ENCODE results near the gene PREX1.

Gene PREX1

GRCh38 chr20:48672324-48672723 is 155.5 kb downstream of the PREX1 start (continued):
- TF ChIP-seq CREB5 (CRISPR knock-in tag; IDR thresholded peaks at IDR 0.05; ENCODE audit: low read depth) (no peak), ARNTL (CRISPR knock-in tag; IDR thresholded peaks at IDR 0.05; ENCODE audit: borderline replicate concordance, low read depth) (no peak), TCF4 (CRISPR knock-in tag; IDR thresholded peaks at IDR 0.05; ENCODE audit: borderline replicate concordance) (no peak), PPARA (CRISPR knock-in tag; IDR thresholded peaks at IDR 0.05; ENCODE audit: borderline replicate concordance) (no peak), ISL1 (CRISPR knock-in tag; IDR thresholded peaks at IDR 0.05) (no peak)

DNA sequence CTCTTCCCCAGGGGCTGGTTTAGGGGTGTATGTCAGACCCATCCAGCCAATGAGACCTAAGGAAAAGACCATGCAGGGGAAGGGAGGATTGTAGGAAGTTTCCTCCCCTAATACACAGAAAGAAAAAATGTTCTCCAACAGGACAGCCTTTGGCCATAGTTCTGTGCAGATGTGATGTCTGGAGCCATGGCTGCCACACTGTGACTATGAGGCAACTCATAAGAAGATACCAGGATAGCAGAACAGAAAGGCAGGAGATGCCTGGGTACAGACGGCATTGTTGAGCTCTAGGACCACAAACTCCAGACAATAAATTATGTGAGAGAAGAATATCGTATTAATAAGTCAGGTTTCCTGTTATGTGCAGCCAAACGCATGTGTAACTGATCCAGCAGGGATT is 156.7 kb downstream of the PREX1 start:
- TF ChIP-seq ZC3H10 (CRISPR knock-in tag; IDR thresholded peaks at IDR 0.05) (no peak), CSDC2 (CRISPR knock-in tag; IDR thresholded peaks at IDR 0.05) (no peak), OSR1 (CRISPR knock-in tag; IDR thresholded peaks at IDR 0.05) (no peak), TCF4 (CRISPR knock-in tag; IDR thresholded peaks at IDR 0.05; ENCODE audit: borderline replicate concordance) (no peak), ZNF8 (CRISPR knock-in tag; IDR thresholded peaks at IDR 0.05) (no peak), GLIS3 (CRISPR knock-in tag; IDR thresholded peaks at IDR 0.05) (no peak), TSHZ2 (CRISPR knock-in tag; IDR thresholded peaks at IDR 0.05) (no peak), SNAI2 (CRISPR knock-in tag; IDR thresholded peaks at IDR 0.05) (no peak)
- TF ChIP-seq, protein P1, sequence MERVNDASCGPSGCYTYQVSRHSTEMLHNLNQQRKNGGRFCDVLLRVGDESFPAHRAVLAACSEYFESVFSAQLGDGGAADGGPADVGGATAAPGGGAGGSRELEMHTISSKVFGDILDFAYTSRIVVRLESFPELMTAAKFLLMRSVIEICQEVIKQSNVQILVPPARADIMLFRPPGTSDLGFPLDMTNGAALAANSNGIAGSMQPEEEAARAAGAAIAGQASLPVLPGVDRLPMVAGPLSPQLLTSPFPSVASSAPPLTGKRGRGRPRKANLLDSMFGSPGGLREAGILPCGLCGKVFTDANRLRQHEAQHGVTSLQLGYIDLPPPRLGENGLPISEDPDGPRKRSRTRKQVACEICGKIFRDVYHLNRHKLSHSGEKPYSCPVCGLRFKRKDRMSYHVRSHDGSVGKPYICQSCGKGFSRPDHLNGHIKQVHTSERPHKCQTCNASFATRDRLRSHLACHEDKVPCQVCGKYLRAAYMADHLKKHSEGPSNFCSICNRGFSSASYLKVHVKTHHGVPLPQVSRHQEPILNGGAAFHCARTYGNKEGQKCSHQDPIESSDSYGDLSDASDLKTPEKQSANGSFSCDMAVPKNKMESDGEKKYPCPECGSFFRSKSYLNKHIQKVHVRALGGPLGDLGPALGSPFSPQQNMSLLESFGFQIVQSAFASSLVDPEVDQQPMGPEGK (CRISPR knock-in tag; IDR thresholded peaks at IDR 0.05; ENCODE audit: borderline replicate concordance) = no peak
- no peak for ATAC-seq

- no peak; the same call in 2 of the 3 replicates for ATAC-seq
- TF ChIP-seq PPARA (CRISPR knock-in tag; IDR thresholded peaks at IDR 0.05; ENCODE audit: borderline replicate concordance) = no peak
- TF ChIP-seq OSR1 (CRISPR knock-in tag; IDR thresholded peaks at IDR 0.05) = no peak
- no peak for TF ChIP-seq ZFP30 (CRISPR knock-in tag; IDR thresholded peaks at IDR 0.05)
- no peak for TF ChIP-seq CREB5 (CRISPR knock-in tag; IDR thresholded peaks at IDR 0.05; ENCODE audit: low read depth)
- TF ChIP-seq ZFP3 (CRISPR knock-in tag; IDR thresholded peaks at IDR 0.05) = no peak
- no peak for TF ChIP-seq SNAI2 (CRISPR knock-in tag; IDR thresholded peaks at IDR 0.05)
- no peak for TF ChIP-seq POU6F1 (CRISPR knock-in tag; IDR thresholded peaks at IDR 0.05; ENCODE audit: borderline replicate concordance, low read depth)
Observed at GRCh38 chr20:48669946-48670605, 157.7 kb downstream of the PREX1 start.

DNA sequence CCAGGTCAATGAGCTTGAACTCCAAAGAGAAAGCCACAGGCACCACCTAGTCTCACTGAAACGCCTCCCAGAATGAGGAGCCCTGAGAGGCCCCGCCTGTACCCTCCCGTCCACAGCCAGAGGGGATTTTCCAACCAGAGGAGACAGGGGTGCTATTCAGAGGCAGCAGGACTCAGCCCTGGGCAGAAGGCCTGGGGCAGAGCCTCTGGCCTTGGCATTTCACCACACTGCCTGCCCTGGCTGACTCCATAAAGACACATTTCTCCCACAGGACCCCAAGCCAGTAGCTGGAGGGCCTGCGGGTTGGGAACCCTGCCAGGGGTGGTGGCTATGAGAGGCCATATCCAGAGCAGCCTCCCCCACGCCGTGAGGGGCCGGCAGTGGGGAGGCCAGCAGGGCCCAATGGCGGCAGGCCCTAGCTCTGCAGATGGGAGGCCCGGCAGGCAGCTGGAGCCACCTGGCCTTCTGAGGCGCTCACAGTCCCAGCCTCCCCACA is 159.3 kb downstream of the PREX1 start:
- no peak; the same call in 1 of the 3 replicates for ATAC-seq
- TF ChIP-seq ARNTL (CRISPR knock-in tag; IDR thresholded peaks at IDR 0.05; ENCODE audit: borderline replicate concordance, low read depth) (no peak), ZNF8 (CRISPR knock-in tag; IDR thresholded peaks at IDR 0.05) (no peak), BACH2 (CRISPR knock-in tag; IDR thresholded peaks at IDR 0.05; ENCODE audit: borderline replicate concordance) (no peak)
- TF ChIP-seq, protein P1 (CRISPR knock-in tag; IDR thresholded peaks at IDR 0.05; ENCODE audit: borderline replicate concordance) = no peak
